ENCODE data around the gene WEE1.

The WEE1 gene

GRCh38 chr11:9567401-9567800 is 6.1 kb upstream of the WEE1 start:
- no peaks in the 10 kb centered on the region for H3K9me3 ChIP-seq (ENCODE audit: control insufficient read depth, insufficient read depth, low read length)
- 0 out of 2 replicates have a peak overlapping the region, but pooled peaks have one; percentile 60 for H3K9ac ChIP-seq (ENCODE audit: low read depth, low read length)
- H3K4me3 ChIP-seq (ENCODE audit: low read depth, low read length) = no peak overlapping the region
- peaks cover 57% of the 10 kb centered on the region for H3K4me1 ChIP-seq (ENCODE audit: control insufficient read depth, insufficient read depth, low read length)
- H3K27me3 ChIP-seq (ENCODE audit: control insufficient read depth, insufficient read depth, low read length) = no peaks in the 10 kb centered on the region
- peak overlapping the region; percentile 99 for H3K27ac ChIP-seq (ENCODE audit: low read depth, low read length)
- H3K36me3 ChIP-seq (ENCODE audit: control insufficient read depth, insufficient read depth, low read length) = no peaks in the 10 kb centered on the region

DNA sequence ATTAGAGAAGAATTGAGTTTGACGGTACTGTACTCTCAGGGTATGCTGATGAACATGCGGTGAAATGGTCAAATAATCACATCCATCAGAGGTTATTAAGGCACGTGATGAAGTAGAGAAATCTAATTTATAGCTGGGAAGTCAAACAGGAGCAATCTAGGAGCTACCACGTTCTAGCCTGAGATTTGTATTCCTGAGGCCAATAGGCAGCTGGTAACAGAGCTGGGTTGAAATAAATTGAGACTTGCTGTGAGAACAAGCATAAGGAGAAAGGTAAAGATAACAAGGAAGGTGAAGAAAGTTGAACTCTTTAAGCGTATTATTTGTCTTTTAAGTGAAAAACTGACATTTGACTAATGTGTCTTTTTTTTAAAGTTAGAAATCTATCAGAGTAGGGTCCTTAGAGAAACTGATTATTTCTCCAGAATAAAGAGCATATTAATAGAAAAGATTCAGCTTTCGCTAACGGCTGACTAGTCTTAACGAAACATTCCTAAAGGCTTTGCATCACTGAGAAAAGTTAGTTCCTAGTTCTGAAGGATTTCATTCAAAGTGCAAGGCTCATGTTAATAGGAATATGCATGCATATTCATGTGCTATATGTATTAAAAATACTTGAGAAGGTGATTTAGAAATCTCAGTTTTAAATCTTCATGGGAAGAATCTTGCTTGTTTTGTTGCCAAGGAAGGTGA is 5.2 kb upstream of the WEE1 start:
- H3K9me3 ChIP-seq (ENCODE audit: control insufficient read depth, insufficient read depth, low read length) = no peaks in the 10 kb centered on the region
- H3K9ac ChIP-seq (ENCODE audit: low read depth, low read length) = peak overlapping the region; percentile 54
- no peaks in the 10 kb centered on the region for H3K27me3 ChIP-seq (ENCODE audit: control insufficient read depth, insufficient read depth, low read length)
- H3K36me3 ChIP-seq (ENCODE audit: control insufficient read depth, insufficient read depth, low read length) = no peaks in the 10 kb centered on the region
- peak overlapping the region; percentile 94 for H3K27ac ChIP-seq (ENCODE audit: low read depth, low read length)
- H3K4me1 ChIP-seq (ENCODE audit: control insufficient read depth, insufficient read depth, low read length) = peaks cover 57% of the 10 kb centered on the region
- peak overlapping the region; percentile 27; the same call in 1 of the 2 replicates for H3K4me3 ChIP-seq (ENCODE audit: low read depth, low read length)

- Histone ChIP-seq H3K4me1 (ENCODE audit: control insufficient read depth, insufficient read depth, low read length) (peaks cover 57% of the 10 kb centered on the region), H3K4me3 (ENCODE audit: low read depth, low read length) (peak overlapping the region; percentile 27), H3K9ac (ENCODE audit: low read depth, low read length) (peak overlapping the region; percentile 54), H3K27me3 (ENCODE audit: control insufficient read depth, insufficient read depth, low read length) (no peaks in the 10 kb centered on the region), H3K27ac (ENCODE audit: low read depth, low read length) (peak overlapping the region; percentile 94), H3K9me3 (ENCODE audit: control insufficient read depth, insufficient read depth, low read length) (no peaks in the 10 kb centered on the region), H3K36me3 (ENCODE audit: control insufficient read depth, insufficient read depth, low read length) (no peaks in the 10 kb centered on the region)
These were observed 4.4 kb upstream of the WEE1 start for GRCh38 chr11:9568854-9569587.

DNA sequence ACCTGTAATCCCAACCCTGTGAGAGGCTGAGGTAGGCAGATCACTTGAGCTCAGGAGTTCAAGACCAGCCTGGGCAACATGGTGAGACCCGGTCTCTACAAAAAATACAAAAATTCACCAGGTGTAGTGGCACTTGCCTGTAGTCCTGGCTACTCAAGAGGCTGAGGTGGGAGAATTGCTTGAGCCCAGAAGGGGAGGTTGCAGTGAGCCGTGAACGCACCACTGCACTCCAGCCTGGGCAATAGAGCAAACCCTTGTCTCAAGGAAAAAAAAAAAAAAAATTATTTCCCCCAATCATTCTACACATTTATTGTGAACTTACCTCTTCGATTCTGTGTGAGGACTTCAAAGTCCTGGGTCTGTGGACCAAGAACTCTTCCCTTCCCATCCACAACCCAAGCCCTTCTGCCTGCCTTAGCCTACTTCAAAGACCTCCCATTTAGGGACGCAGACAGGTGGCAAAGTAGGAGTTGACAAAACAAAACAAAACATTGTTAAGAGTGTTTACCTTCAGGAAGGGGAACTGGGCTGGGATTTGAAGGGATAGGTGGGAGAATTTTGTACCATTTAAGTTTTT is 3.8 kb upstream of the WEE1 start:
- Histone ChIP-seq H3K4me3 (ENCODE audit: low read depth, low read length) (no peak overlapping the region), H3K27ac (ENCODE audit: low read depth, low read length) (peak overlapping the region; percentile 94), H3K4me1 (ENCODE audit: control insufficient read depth, insufficient read depth, low read length) (peaks cover 57% of the 10 kb centered on the region), H3K36me3 (ENCODE audit: control insufficient read depth, insufficient read depth, low read length) (peaks cover under 1% of the 10 kb centered on the region; the same call in 1 of the 2 replicates), H3K27me3 (ENCODE audit: control insufficient read depth, insufficient read depth, low read length) (no peaks in the 10 kb centered on the region), H3K9me3 (ENCODE audit: control insufficient read depth, insufficient read depth, low read length) (no peaks in the 10 kb centered on the region), H3K9ac (ENCODE audit: low read depth, low read length) (no peak overlapping the region)

GRCh38 chr11:9570313-9571025 is 3.0 kb upstream of the WEE1 start:
- Histone ChIP-seq H3K9me3 (ENCODE audit: control insufficient read depth, insufficient read depth, low read length) (no peaks in the 10 kb centered on the region), H3K4me3 (ENCODE audit: low read depth, low read length) (no peak overlapping the region), H3K9ac (ENCODE audit: low read depth, low read length) (no peak overlapping the region), H3K27me3 (ENCODE audit: control insufficient read depth, insufficient read depth, low read length) (no peaks in the 10 kb centered on the region), H3K4me1 (ENCODE audit: control insufficient read depth, insufficient read depth, low read length) (peaks cover 57% of the 10 kb centered on the region), H3K27ac (ENCODE audit: low read depth, low read length) (no peak overlapping the region), H3K36me3 (ENCODE audit: control insufficient read depth, insufficient read depth, low read length) (peaks cover 6% of the 10 kb centered on the region; the same call in 1 of the 2 replicates)

DNA sequence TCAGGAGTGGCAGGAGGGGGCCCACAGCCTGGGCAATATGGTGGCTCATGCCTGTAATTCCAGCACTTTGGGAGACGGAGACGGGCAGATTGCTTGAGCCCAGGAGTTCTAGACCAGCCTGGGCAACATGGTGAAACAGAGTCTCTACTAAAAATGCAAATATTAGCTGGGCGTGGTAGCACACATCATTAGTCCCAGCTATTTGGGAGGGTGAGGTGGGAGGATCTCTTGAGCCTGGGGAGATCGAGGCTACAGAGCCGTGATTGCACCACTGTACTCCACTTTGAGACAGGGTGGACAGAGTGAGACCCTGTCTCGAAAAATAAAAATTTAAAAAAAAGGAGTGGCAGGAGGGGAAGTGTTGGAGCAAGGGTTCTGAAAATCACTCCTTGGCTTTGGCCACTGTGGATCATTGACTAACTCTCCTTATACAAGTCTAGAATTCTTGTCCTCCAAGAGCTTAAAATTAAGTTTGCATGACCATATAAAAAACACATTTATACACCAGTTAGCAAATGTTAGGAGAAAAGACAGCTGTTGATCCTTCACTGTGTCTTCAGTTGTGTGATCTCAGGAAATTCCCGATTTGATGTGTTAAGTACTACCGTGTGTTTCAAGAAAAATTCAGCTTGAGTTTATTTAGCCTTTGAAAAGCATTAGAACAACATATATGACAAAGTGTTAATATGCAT is 2.3 kb upstream of the WEE1 start:
- Histone ChIP-seq H3K4me3 (ENCODE audit: low read depth, low read length) (no peak overlapping the region), H3K27ac (ENCODE audit: low read depth, low read length) (no peak overlapping the region), H3K9me3 (ENCODE audit: control insufficient read depth, insufficient read depth, low read length) (no peaks in the 10 kb centered on the region), H3K9ac (ENCODE audit: low read depth, low read length) (no peak overlapping the region), H3K4me1 (ENCODE audit: control insufficient read depth, insufficient read depth, low read length) (peaks cover 50% of the 10 kb centered on the region), H3K27me3 (ENCODE audit: control insufficient read depth, insufficient read depth, low read length) (no peaks in the 10 kb centered on the region), H3K36me3 (ENCODE audit: control insufficient read depth, insufficient read depth, low read length) (peaks cover 13% of the 10 kb centered on the region)

- Histone ChIP-seq H3K27me3 (ENCODE audit: control insufficient read depth, insufficient read depth, low read length) (no peaks in the 10 kb centered on the region), H3K4me3 (ENCODE audit: low read depth, low read length) (peak overlapping the region; percentile 70; the same call in 1 of the 2 replicates), H3K4me1 (ENCODE audit: control insufficient read depth, insufficient read depth, low read length) (peaks cover 48% of the 10 kb centered on the region), H3K27ac (ENCODE audit: low read depth, low read length) (peak overlapping the region; percentile 99), H3K9ac (ENCODE audit: low read depth, low read length) (no peak overlapping the region), H3K36me3 (ENCODE audit: control insufficient read depth, insufficient read depth, low read length) (peaks cover 18% of the 10 kb centered on the region), H3K9me3 (ENCODE audit: control insufficient read depth, insufficient read depth, low read length) (no peaks in the 10 kb centered on the region)
These were observed 1.7 kb upstream of the WEE1 start for GRCh38 chr11:9571763-9572115.

GRCh38 chr11:9573775-9574621 is 528 bp downstream of the WEE1 start:
- Histone ChIP-seq H3K9ac (ENCODE audit: low read depth, low read length) (peak overlapping the region; percentile 95), H3K9me3 (ENCODE audit: control insufficient read depth, insufficient read depth, low read length) (no peaks in the 10 kb centered on the region), H3K4me3 (ENCODE audit: low read depth, low read length) (peak overlapping the region; percentile 93), H3K36me3 (ENCODE audit: control insufficient read depth, insufficient read depth, low read length) (peaks cover 39% of the 10 kb centered on the region), H3K27ac (ENCODE audit: low read depth, low read length) (peak overlapping the region; percentile 95), H3K27me3 (ENCODE audit: control insufficient read depth, insufficient read depth, low read length) (no peaks in the 10 kb centered on the region), H3K4me1 (ENCODE audit: control insufficient read depth, insufficient read depth, low read length) (peaks cover 46% of the 10 kb centered on the region)

GRCh38 chr11:9574622-9575259 is 1.3 kb downstream of the WEE1 start:
- Histone ChIP-seq H3K4me1 (ENCODE audit: control insufficient read depth, insufficient read depth, low read length) (peaks cover 38% of the 10 kb centered on the region), H3K27ac (ENCODE audit: low read depth, low read length) (peak overlapping the region; percentile 95), H3K9ac (ENCODE audit: low read depth, low read length) (peak overlapping the region; percentile 95), H3K4me3 (ENCODE audit: low read depth, low read length) (peak overlapping the region; percentile 93), H3K27me3 (ENCODE audit: control insufficient read depth, insufficient read depth, low read length) (no peaks in the 10 kb centered on the region), H3K9me3 (ENCODE audit: control insufficient read depth, insufficient read depth, low read length) (no peaks in the 10 kb centered on the region), H3K36me3 (ENCODE audit: control insufficient read depth, insufficient read depth, low read length) (peaks cover 47% of the 10 kb centered on the region)
